IPS-NIHi7 (cell line): ENCODE results near the gene SUGP2.

Source experiments
- DNase-seq: peaks from one replicate; pipeline ENCODE4 v3.0.0; 2012; ENCODE audit warnings: mixed read lengths; ENCODE audit errors: extremely low spot score

SUGP2 gene

DNA sequence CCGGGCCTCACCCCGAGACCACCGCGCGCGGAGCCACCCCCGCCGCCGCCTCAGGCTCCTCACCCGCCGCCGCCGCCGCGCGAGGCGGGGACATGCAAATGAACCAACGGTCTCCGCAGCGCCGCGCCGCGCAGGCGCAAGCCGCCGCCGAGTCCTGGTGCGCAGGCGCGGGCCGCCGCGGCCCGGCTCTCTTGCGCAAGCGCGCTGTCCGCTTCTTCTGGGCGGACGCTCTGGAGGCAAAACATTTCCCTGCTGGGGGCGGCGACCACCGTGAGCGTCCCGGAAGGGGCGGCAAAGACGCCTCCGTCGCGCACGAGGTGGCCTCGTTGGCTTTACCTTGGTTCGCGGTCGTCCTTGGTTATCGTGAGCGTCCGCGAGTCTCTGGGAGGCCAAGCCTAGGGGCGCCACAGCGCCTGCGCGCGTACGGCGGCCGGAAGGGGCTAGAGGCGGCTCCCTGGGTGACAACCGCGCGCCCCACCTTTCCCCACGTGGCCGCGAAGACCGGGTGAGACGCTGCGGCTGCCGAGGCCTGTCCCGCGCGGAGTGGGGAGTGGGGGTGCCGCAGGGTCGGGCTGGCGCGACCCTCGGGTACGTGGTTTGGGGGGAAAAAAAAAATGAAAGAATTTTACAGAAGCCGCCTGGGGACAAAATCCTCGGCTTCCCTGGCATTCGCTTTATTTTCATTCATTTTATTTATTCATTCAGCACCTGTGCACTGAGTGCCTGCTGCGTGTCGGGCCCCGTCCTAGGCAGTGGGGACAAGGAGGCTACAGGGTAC is at the start of gene SUGP2, which contains the start of gene ARMC6:
Gene SUGP2 (minus strand): TSS at position 92 of the 778 bp plus-strand sequence. CDS start 2,446 bp downstream, outside the sequence.
Gene ARMC6 (plus strand): TSS at position 178 of the 778 bp plus-strand sequence. CDS start 607 bp downstream, outside the sequence.
- DNase-seq = peak; percentile 96

DNA sequence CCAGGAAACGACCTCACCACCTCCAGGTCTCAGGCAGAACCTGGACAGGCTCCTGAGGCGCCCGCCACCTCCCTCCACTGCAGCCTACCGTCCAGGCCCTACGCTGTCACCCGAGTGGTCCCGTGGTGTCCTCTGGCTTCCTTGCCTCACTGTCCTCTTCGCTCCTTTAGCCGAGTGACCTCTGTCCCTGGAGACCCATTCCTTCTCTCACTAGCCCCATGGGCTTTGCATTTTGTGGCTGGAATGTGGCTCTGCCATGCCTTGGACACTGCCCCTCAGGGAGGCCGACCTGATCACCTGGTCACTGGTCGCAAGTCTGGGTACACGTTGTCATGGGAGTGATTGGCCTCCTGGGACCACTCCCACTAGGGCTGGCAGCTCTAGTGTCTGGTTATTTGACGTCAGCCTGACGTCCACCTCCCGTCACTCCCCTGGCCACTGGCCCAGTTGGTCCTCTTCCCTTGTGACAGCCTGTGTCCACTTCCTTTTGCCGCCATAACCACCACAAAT is 48.4 kb upstream of the SUGP2 start:
- no peak for DNase-seq

DNA sequence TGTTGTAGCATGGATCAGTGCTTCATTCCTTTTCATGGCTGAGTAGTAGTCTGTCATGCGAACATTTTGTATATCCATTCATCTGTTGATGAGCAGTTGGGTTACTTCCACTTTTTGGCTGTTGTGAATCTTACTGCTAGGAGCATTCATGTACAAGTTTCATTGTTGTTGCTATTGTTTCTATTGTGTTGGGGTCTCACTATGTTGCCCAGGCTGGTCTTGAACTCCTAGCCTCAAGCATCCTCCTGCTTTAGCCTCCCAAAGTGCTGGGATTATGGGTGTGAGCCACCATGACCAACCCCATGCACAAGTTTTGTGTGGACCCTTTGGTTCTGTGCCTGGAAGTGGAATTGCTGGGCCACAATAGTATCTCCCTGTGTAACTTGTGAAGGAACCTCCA is 46.3 kb upstream of the SUGP2 start:
- DNase-seq = no peak

DNA sequence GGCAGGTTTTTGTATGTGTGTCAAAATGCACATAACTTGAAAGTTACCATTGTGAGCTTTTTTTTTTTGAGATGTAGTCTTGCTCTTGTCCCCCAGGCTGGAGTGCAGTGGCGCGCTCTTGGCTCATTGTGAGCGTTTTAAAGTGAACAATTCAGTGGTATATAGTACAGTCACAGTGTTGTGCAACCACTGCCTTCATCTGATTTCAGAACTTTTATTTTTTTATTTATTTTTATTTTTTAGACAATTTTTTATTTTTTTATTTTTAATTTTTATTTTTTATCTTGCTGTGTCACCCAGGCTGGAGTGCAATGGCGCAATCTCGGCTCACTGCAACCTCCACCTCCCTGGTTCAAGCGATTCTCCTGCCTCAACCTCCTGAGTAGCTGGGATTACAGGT is 45.5 kb upstream of the SUGP2 start:
- no peak for DNase-seq

GRCh38 chr19:19077103-19077502 is 43.8 kb upstream of the SUGP2 start:
- DNase-seq = no peak

DNA sequence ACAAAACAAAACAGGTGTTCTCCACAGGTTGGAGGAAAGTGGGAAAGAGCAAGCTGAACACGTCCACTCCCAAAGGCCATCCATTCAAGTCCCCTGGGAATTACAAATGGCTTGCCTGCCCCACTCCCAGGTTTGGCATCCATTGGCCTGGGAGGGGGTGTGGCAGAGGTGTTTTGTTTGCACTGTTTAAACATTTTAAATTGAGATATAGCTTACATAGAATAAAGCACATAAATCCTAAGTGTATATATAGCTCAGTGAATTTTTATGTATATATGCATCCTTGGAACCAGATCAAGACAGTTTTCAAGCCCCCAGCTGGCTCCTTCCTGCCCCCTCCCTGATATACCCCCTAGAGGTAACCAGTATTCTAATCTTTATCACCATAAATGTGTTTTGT is 43.2 kb upstream of the SUGP2 start:
- DNase-seq = no peak

- DNase-seq = no peak
Observed at GRCh38 chr19:19075126-19075525, 41.8 kb upstream of the SUGP2 start.

GRCh38 chr19:19074196-19074882 is 41.0 kb upstream of the SUGP2 start:
- DNase-seq = no peak

- DNase-seq = no peak
Observed at GRCh38 chr19:19071897-19072296, 38.6 kb upstream of the SUGP2 start.

- no peak for DNase-seq
Observed at GRCh38 chr19:19068659-19069654, 35.6 kb upstream of the SUGP2 start.

GRCh38 chr19:19067276-19068072 is 34.2 kb upstream of the SUGP2 start:
- no peak for DNase-seq

DNA sequence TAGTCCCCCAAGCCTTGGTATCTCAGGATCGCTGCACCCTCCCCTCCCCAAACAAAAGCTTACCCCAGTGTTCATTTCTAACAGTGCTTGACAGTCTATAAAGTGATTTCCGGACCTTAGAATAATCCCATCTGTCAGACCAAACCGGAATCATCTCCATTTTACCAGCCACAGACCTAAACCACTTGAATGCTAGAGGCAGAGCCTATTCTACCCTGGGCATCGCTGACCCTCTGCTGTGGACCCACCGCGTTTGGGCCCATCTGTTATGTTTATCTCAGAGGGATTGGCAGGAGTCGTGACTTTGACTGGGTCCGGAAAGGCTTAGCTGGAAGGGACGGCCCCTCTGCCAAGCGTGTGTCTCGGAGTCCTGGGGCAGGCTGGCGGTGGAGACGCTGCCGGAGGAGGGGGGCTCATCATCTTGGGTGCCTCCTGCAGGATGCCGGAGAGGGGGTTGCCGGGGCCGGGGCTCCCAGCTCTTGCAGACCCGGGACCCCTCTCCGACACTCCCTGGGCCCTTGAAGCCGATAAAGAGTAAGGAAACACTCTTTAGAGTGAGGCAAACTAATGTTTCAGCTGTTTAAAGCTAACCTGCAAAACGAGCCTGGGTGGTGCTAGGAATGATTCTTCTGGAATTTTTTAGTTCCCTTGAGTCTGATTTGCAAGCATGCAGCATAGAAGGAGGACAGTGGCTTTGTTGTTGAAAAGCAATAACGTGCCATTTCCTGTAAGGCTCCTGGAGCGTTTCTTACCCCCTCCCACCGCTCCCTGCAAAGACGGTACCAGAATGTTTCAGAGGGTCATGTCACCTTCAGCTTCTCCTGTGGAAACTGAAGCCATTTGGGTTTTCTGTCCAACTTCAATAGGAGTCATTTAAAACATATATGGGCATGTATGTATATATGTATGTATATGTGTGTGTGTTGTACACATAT is 31.8 kb upstream of the SUGP2 start:
- no peak for DNase-seq

DNA sequence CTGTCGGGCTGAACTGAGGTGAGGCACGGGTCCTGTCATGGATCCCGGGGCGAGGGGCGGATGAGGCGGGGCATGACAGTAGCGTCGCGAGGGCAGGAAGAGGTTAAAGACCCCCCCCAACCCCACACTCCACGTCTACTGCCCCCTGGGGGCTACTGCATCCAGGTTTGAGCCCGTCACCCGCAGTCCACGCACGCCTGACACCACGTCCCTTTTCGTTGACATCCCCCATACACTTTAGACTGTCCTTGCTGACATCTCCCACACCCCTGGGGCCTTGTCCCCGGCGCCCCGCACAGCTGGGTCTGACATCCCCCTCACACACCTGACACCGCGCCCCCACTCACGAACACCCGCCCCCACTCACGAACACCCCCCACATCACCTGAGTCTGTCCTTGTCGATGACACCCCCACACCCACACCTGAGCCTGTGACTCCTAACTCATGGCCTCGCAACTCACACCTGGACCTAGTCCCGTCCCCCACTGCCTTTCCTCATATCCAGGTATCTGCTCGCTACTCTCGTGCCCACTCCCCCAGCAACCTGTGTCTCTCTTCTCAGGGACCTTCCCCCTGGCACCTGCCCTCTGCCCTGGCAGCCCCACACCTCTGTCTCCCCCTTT is 30.9 kb upstream of the SUGP2 start:
- DNase-seq = no peak

DNA sequence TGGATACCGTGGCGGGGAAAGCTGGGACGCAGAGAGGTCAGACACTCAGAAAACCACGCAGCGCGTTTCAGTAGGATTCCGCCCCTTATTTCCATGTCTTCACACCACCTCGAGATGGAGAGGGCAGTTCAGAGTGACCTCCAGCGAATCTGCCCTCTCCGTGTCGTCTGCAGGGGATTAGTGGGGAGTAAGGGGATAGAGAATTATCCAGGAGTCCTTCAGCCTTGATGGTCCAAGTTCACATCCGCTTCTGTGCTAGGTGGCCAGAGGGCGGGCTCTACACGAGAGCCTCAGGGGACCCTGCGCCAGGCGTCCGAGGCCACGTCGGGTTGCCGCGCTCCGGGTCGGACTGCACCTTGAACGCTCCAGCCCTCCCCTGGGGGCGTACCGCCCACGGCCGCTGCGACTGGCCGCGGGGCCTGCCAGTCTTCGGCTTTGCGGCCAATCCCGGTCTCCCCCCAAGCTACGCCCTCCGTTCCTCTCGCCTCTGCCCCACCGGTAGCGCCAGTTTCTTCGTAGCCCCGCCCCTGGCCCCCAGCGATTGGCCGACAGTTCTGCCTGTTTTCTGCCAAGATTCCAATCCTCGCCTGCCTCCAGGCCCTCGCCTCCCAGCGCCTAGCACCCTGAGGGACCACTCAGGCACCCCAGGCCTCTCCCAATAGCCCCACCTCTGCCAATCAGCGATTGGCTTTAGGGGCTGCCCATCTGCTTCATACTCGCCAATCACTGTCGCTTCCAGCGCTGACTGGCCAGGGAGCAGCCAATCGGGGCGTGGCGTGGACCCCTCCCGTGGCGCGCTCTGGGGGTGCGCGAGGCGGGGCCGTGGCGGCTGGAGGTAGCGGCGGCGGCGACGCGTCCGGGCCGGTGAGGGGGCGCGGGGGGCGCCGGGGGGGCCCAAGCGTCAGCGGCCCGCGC is 30.1 kb upstream of the SUGP2 start, which contains the start of gene SLC25A42:
Gene SLC25A42 (plus strand): TSS at position 812 of the 915 bp plus-strand sequence. CDS start 32,131 bp downstream, outside the sequence.
- DNase-seq = peak; percentile 100

GRCh38 chr19:19062454-19063182 is 29.3 kb upstream of the SUGP2 start:
- DNase-seq = no peak

GRCh38 chr19:19061506-19061905 is 28.2 kb upstream of the SUGP2 start:
- no peak for DNase-seq
